GM23338 (cell line): ENCODE results near the gene ZNF627. TPM values are rescaled to one million over a fixed set of nuclear protein-coding genes. Genes with fewer than 3 reads are reported as not detected.

ENCODE experiments used
- polyA plus RNA-seq: library from polyadenylated mRNA; unstranded; fragments of >200 nt; fragmentation: Nextera tagmentation; extraction: Ambion mirVana; gene quantifications from 2 replicates; pipeline ENCODE4 v1.2.1, GENCODE V29; 2016
- total RNA-seq: library from RNA; depleted of rRNA; stranded (reverse); fragments of >200 nt; shearing (Covaris generic); gene quantifications from 2 replicates; pipeline ENCODE4 v1.2.3, GENCODE V29; 2014; rRNA removed

ZNF627 gene
- total and polyA plus RNA-seq, 2 experiments from 2014 or later: 9.0 to 15.4 TPM

Other genes with a start within 250 kb of the ZNF627 start
- gene PLPPR2, start 242.1 kb upstream of the ZNF627 start, total RNA-seq: 5.7 and 12.0 TPM in 2 replicates
- 5.0 and 9.0 TPM in 2 replicates for gene PLPPR2, start 242.1 kb upstream of the ZNF627 start, polyA plus RNA-seq
- 2.1 and 4.1 TPM in 2 replicates for gene SWSAP1, start 222.8 kb upstream of the ZNF627 start, total RNA-seq
- gene SWSAP1, start 222.8 kb upstream of the ZNF627 start, polyA plus RNA-seq: 6.1 and 6.6 TPM in 2 replicates
- 6.8 and 12.0 TPM in 2 replicates for gene EPOR, start 213.2 kb upstream of the ZNF627 start, total RNA-seq
- gene EPOR, start 213.2 kb upstream of the ZNF627 start, polyA plus RNA-seq: 9.1 and 9.2 TPM in 2 replicates
- 46.8 and 49.4 TPM in 2 replicates for gene RGL3, start 178.2 kb upstream of the ZNF627 start, total RNA-seq
- 48.8 and 49.2 TPM in 2 replicates for gene RGL3, start 178.2 kb upstream of the ZNF627 start, polyA plus RNA-seq
- 0.54 and 1.5 TPM in 2 replicates for gene ODAD3, start 162.4 kb upstream of the ZNF627 start, total RNA-seq
- 6.1 TPM in 2 replicates for gene ODAD3, start 162.4 kb upstream of the ZNF627 start, polyA plus RNA-seq
- 107 and 130 TPM in 2 replicates for gene PRKCSH, start 161.8 kb upstream of the ZNF627 start, total RNA-seq
- gene PRKCSH, start 161.8 kb upstream of the ZNF627 start, polyA plus RNA-seq: 85.3 and 90.3 TPM in 2 replicates
- 1.2 and 1.7 TPM in 2 replicates for gene ELAVL3, start 116.4 kb upstream of the ZNF627 start, total RNA-seq
- gene ELAVL3, start 116.4 kb upstream of the ZNF627 start, polyA plus RNA-seq: 0.45 and 0.63 TPM in 2 replicates
- gene ZNF653, start 91.6 kb upstream of the ZNF627 start, total RNA-seq: 4.9 and 5.3 TPM in 2 replicates
- 2.5 and 4.1 TPM in 2 replicates for gene ZNF653, start 91.6 kb upstream of the ZNF627 start, polyA plus RNA-seq
- gene ECSIT, start 68.3 kb upstream of the ZNF627 start, total RNA-seq: 61.1 and 66.5 TPM in 2 replicates
- 36.6 and 42.7 TPM in 2 replicates for gene ECSIT, start 68.3 kb upstream of the ZNF627 start, polyA plus RNA-seq
- 17.0 and 20.9 TPM in 2 replicates for gene CNN1, start 58.6 kb upstream of the ZNF627 start, total RNA-seq
- gene CNN1, start 58.6 kb upstream of the ZNF627 start, polyA plus RNA-seq: 13.3 and 22.7 TPM in 2 replicates
- gene ELOF1, start 38.3 kb upstream of the ZNF627 start, total RNA-seq: 50.3 and 73.3 TPM in 2 replicates
- gene ELOF1, start 38.3 kb upstream of the ZNF627 start, polyA plus RNA-seq: 98.0 and 103 TPM in 2 replicates
- 12.4 and 12.8 TPM in 2 replicates for gene ACP5, start 19.8 kb upstream of the ZNF627 start, total RNA-seq
- 5.6 and 6.7 TPM in 2 replicates for gene ACP5, start 19.8 kb upstream of the ZNF627 start, polyA plus RNA-seq
- 3.0 and 7.1 TPM in 2 replicates for gene ZNF823, start 141.5 kb downstream of the ZNF627 start, total RNA-seq
- gene ZNF823, start 141.5 kb downstream of the ZNF627 start, polyA plus RNA-seq: 1.0 and 1.3 TPM in 2 replicates
- 0.52 and 1.1 TPM in 2 replicates for gene ZNF441, start 169.5 kb downstream of the ZNF627 start, total RNA-seq
- 0.40 and 0.43 TPM in 2 replicates for gene ZNF441, start 169.5 kb downstream of the ZNF627 start, polyA plus RNA-seq
- 1.1 and 1.3 TPM in 2 replicates for gene ZNF491, start 201.0 kb downstream of the ZNF627 start, total RNA-seq
- 0.32 and 0.61 TPM in 2 replicates for gene ZNF491, start 201.0 kb downstream of the ZNF627 start, polyA plus RNA-seq
- gene ZNF440, start 216.8 kb downstream of the ZNF627 start, total RNA-seq: 6.1 and 9.3 TPM in 2 replicates
- gene ZNF440, start 216.8 kb downstream of the ZNF627 start, polyA plus RNA-seq: 2.3 and 2.5 TPM in 2 replicates